Hindlimb muscle (tissue), 1 donor: ENCODE measurements around the gene FUOM. TPM values are rescaled to one million over a fixed set of nuclear protein-coding genes. Genes with fewer than 3 reads are reported as not detected.

Source experiments
- DNase-seq: peaks from one replicate; pipeline ENCODE4 v3.0.0-alpha.2; 2013
- polyA plus RNA-seq: library from polyadenylated mRNA; unstranded; fragments of 120-200 nt; gene quantifications from one replicate; pipeline ENCODE4 v1.2.1, GENCODE V29; 2013; ENCODE audit not compliant: insufficient read length

The FUOM gene, protein sequence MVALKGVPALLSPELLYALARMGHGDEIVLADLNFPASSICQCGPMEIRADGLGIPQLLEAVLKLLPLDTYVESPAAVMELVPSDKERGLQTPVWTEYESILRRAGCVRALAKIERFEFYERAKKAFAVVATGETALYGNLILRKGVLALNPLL
- 5.4 TPM for polyA plus RNA-seq

DNA sequence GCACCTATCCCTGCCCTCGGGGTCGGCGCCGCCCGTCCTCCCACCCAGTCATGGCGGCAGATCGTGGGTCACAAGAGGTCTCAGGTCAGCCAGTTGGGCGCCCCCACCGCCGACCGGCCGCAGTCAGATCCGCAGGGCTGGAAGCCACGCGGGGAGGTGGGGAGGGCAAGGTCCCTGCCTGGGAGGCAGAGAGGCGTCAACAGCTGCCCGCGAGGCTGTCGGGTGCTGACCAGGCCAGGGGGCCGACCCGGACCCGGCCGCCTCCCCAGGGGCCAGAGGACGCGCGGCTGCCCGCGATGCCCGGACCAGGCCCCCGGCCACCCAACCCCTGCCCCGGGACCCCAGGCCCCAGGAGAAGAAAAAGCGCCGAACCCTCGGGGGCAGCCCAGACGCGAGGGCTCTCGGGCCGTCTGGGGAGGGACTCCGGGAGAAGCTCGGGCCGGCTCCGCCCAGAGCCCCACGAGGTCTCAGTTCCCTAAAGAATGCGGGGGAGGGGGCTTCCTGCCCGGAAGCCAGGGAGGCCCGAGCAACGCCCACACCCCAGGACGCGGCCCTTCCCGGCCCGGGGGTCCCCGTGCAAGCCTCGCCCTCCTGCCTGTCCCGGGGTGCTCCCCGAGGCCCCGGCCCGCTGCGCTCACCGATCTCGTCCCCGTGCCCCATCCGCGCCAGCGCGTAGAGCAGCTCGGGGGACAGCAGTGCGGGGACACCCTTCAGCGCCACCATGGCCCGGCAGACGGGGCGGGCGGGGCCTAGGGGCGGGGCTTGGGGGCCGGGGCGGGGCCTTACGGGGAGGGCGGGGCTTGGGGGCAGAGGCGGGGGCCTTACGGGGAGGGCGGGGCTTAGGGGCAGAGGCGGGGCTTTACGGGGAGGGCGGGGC lies at the start of gene FUOM:
Gene FUOM, minus strand, starts transcription at position 735 of the 877 bp plus-strand sequence. Its CDS starts 12 bp downstream, at position 723.
- peak; percentile 37 for DNase-seq

DNA sequence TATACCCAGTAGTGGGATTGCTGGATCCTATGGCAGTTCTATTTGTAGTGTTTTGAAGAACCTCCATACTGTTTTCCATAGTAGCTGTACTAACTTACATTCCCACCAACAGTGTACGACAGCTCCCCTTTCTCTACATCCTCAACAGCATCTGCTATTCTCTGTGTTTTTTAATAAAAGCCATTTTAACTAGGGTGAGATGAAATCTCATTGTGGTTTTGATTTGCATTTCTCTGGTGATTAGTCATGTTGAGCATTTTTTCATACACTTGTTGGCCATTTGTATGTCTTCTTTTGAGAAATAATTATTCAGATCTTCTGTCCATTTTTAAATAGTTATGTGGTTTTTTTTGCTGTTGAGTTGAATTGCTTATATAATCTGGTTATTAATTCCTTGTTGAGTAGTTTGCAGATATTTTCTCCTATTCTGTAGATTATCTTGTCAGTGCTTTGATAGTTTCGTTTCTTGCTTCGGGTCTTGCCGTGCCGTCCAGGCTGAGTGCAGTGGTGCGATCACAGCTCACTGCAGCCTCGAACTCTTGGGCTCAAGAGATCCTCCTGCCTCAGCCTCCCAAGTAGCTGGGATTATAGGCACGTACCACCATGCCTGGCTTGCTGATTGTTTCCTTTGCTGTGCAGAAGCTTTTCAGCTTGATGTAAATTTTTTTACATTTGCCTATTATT lies 48.2 kb upstream of the FUOM start:
- no peak for DNase-seq

DNA sequence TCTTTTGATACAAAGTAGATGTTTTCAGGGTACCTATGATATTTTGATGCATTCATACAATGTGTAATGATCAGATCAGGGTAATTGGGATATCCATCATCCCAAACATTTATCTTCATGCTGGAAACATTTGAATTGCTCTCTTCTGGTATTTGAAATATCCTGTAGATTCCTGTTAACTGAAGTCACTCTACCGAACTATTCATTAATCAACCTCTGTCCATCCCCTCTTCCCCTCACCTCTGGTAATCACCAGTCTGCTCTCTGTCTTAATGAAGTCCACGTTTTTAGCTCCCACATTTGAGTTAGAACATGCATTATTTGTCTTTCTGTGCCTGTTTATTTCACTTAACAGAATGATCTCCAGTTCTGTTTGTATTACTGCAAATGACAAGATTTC lies 47.5 kb upstream of the FUOM start:
- DNase-seq, result no peak

DNA sequence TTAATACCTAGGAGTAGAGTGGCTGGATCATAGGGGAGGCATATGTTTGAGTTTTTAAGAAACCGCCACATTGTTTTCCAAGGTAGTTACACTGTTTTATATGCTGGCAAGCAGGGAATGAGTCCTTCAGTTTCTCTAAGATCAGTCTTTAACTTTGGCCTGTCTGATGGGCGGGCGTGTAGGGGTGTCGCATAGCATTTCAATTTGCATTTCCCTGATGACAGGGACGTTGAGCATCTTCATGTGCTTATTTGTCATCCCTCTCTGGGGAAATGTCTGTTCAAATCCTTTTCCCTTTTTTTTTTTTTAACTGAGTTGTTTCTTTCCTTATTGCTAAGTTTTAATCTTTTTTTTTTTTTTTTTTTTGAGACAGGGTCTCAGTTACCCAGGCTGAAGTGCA lies 46.0 kb upstream of the FUOM start:
- no peak for DNase-seq

DNA sequence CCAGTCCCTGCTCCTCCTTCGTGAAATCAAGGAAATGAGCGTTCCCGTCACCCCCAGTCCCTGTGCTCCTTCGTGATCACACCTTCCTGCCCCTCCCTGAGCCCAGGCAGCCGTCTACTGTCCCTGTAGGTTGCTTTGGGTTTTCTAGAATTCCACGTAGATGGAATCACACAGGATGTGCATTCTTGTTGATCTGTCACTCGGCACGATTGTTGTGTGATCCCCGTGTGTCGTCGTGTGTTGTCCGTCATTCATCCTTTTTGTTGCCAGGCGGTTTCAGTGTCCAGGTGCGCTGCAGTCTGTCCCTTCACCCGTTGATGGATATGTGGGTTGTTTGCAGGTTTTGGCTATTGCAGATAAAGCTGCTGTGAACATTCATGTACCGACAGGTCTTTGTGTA lies 45.5 kb upstream of the FUOM start:
- no peak for DNase-seq

DNA sequence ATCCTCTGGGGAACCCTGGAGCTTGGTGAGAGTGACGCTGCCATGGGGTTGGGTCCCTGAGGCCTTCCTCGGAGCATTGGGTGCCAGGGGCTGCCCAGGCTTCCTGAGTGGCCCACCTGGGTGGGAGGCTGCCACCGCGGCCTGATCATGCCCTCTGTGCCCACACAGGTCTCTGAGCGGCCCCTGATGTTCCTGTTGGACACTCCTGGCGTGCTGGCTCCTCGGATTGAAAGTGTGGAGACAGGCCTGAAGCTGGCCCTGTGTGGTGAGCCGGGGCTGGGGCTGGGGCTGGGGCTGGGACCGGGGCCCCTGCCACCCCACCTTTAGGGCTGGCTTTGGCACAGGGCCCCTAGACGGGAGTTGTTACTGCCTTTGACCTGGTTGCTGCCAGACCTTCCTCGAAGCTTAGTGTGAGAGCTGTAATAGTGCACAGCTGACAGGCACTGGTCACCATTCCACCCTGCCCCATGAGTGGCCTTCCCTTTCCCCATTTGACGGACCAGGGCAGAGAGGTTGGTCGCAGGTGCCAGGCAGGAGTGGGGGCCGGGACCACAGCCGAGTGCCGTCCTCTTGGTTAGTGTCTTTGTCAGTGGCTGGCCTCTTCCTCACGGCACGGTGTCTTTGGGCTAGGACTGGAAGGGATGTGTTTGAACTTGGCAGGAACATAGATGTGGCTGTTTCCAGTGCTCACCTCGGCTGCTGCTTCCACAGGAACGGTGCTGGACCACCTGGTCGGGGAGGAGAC lies 44.3 kb upstream of the FUOM start:
- no peak for DNase-seq

DNA sequence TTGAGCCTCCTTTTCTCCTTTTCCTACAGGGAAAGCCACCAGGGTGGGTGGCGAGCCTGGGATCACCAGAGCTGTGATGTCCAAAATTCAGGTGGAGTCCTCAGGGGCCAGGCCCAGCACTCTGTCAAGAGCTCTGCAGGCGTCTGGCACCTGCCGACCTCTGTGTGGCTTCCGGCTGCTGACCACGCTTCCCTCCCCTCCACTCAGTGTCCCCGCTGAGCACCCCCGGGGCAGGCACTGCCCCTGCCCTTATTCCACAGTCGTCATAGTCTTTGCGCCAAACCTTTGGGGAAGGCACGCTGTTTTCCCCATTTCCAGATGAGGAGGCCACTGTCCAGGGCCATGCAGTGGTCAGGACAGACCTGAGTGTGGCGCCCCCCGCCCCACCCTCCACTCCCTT lies 43.7 kb upstream of the FUOM start:
- no peak for DNase-seq

DNA sequence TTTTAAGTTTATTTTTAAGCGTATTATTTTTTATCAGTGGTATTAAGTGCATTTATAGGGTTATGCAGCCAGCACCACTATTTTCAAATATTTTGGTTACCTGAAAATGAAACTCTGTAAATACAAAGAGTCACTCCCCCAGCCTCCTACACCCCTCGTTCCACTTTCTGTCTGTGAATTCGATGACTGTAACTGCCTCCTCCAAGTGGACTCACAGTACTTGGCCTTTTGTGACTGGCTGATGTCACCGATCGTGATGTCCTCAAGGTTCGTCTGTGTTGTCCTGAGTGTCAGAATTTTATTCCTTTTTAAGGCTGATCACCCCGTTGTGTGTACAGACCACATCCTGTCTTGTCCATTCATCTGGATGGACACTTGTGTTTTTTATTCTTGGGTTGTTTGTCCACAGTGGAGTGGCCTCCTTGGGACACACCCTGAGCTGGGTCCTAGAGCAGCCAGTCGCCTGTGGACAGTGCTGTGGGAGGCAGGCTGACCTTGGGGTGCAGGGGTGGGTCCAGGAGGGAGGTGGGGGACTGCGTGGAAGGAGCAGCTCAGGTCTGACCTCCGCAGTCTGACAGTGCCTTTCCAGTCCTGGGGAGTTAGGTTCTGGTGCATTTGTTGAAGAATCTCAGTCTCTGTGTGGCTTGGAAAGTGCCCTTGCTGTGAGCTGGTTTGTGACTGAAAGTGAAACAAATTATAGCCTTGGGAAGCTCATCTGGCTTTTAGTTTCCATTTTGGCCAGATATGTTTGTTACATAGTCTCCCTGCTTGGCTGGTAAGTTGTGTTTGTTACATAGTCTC lies 43.0 kb upstream of the FUOM start:
- DNase-seq, result no peak

DNA sequence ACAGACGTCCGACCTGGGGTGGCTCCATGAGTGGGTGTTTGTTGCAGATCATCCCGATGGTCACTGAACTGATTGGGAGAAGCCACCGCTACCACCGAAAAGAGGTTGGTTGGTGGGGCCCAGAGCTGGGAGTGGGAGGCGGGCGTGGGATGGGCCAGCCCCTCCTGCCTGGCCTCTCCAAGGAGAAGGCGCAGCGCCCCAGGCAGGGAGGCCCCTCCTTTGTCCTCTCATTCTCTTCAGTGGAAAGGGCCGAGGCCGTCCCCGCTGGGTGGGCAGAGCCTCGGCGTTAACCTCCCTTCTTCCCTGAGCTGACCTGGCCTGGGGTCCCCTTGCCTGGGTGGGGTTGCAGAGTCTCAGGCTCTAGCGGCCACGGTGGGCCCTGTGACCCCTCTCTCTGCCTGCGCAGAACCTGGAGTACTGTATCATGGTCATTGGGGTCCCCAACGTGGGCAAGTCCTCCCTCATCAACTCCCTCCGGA lies 41.3 kb upstream of the FUOM start:
- no peak for DNase-seq

DNA sequence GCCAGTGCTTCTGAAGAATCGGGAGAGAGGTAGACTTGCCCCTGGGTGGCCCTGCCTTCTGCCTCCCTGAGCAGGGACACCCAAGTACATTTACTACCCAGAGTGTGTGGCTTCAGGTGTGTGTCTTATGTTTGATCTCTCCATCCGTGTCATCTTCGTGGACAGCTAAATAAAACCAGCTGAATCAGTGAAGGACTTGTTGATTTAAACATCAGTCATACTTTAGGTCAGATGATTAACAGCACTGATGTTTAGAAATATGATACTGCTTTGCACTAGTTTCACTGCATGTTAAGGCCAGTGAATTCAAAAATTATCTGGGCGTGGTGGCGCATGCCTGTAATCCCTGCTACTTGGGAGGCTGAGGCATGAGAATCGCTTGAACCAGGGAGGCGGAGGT lies 40.1 kb upstream of the FUOM start:
- no peak for DNase-seq

DNA sequence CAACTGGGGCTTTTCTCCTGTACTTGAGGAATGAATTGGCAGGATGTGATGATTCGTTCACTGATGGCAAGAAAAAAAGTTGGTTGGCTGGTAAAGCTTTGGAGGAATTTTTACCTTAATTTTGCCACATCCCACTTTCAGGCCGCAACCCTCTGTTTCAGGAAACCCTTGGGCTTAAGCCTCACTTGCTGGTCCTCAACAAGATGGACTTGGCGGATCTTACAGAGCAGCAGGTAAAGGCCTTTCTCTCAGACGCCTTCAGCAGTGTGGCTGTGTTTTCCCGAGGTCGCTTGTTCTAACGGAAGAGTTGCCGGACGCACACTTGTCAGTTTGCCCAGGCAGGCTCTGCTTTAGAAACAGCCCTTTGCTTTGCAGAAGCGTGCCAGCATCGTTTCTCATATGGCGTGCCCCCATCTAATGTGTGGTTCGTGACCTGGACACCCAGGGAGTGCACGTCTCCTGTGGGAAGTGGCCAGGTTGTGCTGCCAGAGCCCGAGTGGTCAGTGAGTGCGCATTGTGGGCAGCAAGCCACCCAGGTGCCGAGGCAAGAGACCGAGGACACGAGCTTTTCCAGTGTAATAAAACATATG lies 38.3 kb upstream of the FUOM start:
- DNase-seq, result no peak

DNA sequence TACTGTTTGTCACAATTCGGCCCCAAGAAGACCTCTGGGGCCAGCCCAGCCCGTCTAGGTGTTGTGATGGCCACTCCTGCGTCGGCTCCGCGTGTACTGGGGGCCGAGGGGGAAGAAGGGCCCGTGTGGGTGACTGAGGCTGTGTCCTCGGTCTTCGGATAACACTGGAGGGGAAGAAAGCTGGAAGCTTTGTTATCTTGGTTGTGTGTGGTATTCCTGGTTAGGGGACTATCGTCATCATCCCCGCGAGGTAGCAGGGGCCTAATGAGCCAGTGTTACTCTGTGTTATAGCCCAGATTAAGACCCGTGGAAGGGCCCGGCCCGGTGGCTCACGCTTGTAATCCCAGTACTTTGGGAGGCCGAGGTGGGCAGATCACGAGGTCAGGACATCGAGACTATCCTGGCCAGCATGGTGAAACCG lies 37.0 kb upstream of the FUOM start:
- no peak for DNase-seq

DNA sequence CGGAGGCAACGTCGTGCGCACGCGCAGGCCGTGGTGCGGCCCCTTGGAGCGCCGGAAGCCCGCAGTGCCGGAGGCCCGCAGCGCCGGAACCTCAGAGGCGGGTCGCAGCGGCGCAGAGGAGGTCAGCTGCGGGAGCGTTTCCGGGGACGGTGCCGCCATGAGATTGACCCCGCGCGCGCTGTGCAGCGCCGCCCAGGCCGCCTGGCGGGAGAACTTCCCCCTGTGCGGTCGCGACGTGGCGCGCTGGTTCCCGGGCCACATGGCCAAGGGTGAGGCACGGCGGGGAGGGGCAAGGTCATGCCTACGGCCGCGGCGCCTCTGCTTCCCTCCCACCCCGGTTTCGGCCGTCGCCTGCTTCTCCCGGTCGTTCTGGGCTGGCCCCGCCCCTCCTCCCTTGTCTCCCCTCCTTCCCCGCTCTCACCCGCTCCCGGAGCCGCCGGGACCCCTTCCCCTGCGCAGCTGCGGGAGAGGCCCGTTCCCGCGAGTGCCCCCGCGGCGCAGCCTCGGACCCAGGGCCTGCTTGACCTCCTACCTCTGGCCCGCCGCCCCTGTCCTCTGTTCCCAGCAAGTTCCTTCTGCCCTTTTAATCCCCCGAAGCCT lies 36.3 kb upstream of the FUOM start, which contains the start of gene MTG1:
Gene MTG1, plus strand, starts transcription at position 94 of the 600 bp plus-strand sequence. Its CDS starts 64 bp downstream, at position 158.
- peak; percentile 97 for DNase-seq

DNA sequence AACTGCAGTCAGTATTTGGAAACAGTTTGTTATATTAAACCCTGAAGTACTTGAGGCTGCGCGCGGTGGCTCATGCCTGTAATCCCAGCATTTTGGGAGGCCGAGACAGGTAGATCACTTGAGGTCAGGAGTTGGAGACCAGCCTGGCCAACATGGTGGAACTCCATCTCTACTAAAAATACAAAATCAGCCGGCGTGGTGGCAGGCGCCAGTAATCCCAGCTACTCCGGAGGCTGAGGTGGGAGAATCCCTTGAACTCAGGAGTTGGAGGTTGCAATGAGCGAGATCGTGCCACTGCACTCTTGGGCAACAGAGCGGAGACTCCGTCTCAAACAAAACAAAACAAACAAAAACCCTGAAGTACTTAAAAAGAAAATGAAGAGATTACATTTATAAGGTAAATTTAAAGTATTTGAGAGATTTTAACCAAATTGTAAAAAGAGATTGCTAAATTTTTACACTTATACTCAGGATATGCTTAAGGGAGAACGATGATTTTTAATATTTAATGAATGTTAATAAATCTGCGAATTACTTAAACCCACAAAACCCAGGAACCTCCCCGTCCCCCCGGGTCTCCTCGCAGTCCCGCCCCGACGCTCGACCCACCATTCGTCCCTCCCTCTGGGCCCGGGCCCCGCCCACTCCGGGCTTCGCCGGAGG lies 35.7 kb upstream of the FUOM start:
- DNase-seq, result no peak

DNA sequence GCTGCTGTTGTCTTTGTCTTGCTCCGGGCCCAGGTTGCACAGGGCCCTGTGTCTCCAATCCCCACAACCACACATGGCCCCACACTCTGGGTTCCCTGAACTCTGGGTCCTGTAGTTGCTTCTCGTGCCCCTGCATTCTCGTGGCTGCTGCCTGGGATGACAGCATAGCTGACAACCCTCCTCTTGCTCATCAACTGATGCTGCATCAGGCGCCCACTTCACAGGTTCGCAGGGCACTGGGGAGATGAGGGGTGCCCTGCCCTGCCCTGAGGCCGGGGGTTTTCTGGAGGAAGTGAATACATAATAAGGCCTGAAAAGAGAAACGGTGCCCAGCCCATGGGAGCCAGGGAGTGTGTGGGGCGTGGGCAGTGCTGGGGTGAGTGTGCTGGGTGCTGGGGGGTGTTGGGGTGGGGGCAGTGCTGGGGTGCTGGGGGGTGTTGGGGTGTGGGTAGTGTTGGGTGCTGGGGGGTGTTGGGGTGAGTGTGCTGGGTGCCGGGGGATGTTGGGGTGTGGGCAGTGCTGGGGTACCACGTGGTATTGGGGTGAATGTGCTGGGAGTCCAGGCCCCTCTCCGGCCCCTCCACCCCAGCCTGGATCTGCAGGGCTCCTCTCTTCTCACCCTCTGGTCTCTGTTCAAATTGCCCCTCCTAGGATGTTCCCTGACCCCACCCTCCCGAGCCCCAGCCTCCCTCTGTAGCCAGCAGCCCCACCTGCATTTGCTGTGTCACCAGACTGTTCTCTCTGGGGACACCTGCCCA lies 34.1 kb upstream of the FUOM start:
- no peak for DNase-seq

DNA sequence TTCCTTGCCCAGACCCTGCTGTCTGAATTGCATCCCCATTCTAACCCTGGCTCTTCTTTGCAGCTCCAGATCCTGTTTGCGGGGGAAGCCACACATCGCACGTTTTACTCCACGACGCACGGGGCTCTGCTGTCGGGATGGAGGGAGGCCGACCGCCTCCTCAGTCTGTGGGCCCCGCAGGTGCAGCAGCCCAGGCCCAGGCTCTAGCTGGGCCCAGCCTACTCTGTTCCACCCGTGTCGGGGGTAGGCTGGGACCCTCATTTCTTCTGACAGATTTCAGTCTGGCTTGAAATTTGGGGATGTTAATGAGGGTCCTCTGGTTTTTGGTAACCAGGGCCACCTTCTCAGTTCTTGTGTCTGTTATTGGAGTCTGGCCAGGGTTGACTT lies 33.4 kb upstream of the FUOM start:
- DNase-seq, result no peak

DNA sequence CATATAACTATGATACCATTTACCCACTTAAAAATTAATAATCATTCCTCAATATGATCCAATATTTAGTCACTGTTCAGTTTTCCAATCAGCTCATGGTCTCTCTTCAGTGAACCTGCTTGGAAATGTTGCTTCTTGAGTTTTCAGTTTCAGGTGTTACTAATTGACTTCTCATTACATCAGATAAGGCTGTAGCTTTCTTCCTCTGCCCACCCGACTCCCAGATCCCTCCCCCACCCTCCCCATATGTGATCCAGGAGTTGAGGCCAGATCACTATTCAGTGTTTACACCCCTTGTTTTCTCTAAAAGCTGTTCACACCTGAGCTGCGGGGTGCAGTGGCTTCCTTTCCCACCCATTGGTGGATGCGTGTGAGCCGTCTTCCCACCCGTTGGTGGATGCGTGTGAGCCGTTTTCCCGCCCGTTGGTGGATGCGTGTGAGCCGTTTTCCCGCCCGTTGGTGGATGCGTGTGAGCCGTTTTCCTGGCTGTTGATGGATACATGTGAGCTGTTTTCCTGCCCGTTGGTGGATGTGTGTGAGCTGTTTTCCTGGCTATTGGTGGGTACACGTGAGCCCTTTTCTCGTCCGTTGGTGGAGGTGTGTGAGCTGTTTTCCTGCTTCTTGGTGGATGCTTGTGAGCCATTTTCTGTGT lies 32.9 kb upstream of the FUOM start:
- DNase-seq, result no peak

DNA sequence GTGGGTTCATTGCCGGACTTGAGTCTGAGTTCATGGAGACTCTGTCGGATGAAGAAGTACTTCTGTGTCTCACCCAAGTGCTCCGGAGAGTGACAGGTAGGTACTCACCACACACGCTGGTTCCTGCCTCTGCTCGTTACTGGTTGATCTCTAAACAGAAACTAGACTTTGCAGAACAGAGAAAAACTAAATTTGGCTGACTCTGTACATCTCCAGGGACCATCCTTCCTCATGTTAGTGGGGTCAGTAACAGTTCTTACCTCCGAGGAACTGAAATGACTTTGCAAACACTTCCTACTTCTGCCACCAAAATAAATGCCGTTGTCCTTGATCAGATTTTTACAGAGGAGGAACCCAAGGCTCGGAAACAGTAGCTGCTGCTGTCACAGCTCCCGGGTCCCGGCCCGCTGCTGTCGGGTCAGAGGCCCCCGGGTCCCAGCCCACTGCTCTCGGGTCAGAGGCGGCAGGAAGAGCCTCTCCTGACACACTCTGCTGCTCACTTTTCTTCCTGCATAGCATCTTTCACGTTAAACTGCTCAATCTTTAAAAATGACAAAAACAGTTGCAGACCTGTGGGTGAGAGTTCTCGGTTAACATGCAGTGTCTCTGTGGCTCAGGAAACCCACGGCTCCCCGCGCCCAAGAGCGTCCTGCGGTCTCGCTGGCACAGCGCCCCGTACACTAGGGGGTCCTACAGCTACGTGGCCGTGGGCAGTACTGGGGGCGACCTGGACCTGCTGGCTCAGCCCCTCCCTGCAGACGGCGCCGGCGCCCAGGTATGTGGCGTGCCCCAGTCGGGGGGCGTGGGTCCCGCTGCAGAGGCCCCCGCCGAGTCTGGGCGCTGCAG lies 31.4 kb upstream of the FUOM start:
- no peak for DNase-seq
